WTC11 (cell line): ENCODE measurements around the gene PAWR.

Experiments used
- SMAD4 ChIP-seq: sonication (generic); formaldehyde crosslinking; IDR thresholded peaks from 2 replicates; pipeline ENCODE4 v1.8.0; 2022; ENCODE audit warnings: mild to moderate bottlenecking, missing genetic modification reagents
- TF ChIP-seq, protein P1 (sequence below): fragments of 200-600 bp; IDR thresholded peaks from 2 replicates; pipeline ENCODE4 v1.8.0; 2022; ENCODE audit warnings: antibody characterized with exemption
- TF ChIP-seq, protein P2 (sequence below): sonication (generic); formaldehyde crosslinking; IDR thresholded peaks from 2 replicates; pipeline ENCODE4 v1.8.1; 2022; ENCODE audit warnings: mild to moderate bottlenecking, moderate library complexity, missing genetic modification reagents
- TF ChIP-seq, protein P3 (sequence below): sonication (generic); formaldehyde crosslinking; IDR thresholded peaks from 2 replicates; pipeline ENCODE4 v1.8.1; 2022; ENCODE audit warnings: mild to moderate bottlenecking, missing genetic modification reagents, moderate library complexity, borderline replicate concordance
- TF ChIP-seq, protein P4 (sequence below): fragments of 250-450 bp; sonication (Bioruptor Pico); IDR thresholded peaks from 2 replicates; pipeline ENCODE4 v1.9.0; 2021; ENCODE audit warnings: moderate library complexity, mild to moderate bottlenecking, inconsistent platforms, borderline replicate concordance
- TF ChIP-seq, protein P5 (sequence below): sonication (generic); formaldehyde crosslinking; IDR thresholded peaks from 2 replicates; pipeline ENCODE4 v1.8.1; 2023; ENCODE audit warnings: mild to moderate bottlenecking, moderate library complexity, missing genetic modification reagents

DNA sequence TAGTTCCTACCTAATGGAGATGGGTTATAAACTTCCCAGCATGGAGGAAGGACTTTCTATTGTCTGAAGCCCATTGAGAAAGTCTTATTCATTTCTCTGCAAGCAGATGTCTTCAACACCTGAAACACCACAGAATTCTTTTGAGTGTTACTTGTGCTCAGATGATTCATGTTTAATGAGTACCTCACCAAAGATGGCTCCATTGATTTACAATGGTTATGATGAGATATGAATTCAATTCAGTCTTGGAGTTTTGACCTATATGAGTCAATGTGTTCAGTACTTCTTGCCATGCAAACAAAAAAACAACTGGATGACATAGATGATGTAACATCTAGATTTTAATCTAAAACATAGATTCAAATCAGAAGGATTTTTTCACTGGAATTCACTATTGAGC, 15.4 kb upstream of the PAWR start:
- TF ChIP-seq, protein P1, sequence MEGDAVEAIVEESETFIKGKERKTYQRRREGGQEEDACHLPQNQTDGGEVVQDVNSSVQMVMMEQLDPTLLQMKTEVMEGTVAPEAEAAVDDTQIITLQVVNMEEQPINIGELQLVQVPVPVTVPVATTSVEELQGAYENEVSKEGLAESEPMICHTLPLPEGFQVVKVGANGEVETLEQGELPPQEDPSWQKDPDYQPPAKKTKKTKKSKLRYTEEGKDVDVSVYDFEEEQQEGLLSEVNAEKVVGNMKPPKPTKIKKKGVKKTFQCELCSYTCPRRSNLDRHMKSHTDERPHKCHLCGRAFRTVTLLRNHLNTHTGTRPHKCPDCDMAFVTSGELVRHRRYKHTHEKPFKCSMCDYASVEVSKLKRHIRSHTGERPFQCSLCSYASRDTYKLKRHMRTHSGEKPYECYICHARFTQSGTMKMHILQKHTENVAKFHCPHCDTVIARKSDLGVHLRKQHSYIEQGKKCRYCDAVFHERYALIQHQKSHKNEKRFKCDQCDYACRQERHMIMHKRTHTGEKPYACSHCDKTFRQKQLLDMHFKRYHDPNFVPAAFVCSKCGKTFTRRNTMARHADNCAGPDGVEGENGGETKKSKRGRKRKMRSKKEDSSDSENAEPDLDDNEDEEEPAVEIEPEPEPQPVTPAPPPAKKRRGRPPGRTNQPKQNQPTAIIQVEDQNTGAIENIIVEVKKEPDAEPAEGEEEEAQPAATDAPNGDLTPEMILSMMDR: no peak
- TF ChIP-seq, protein P2, sequence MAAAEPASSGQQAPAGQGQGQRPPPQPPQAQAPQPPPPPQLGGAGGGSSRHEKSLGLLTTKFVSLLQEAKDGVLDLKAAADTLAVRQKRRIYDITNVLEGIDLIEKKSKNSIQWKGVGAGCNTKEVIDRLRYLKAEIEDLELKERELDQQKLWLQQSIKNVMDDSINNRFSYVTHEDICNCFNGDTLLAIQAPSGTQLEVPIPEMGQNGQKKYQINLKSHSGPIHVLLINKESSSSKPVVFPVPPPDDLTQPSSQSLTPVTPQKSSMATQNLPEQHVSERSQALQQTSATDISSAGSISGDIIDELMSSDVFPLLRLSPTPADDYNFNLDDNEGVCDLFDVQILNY (CRISPR knock-in tag): no peak
- TF ChIP-seq, protein P3, sequence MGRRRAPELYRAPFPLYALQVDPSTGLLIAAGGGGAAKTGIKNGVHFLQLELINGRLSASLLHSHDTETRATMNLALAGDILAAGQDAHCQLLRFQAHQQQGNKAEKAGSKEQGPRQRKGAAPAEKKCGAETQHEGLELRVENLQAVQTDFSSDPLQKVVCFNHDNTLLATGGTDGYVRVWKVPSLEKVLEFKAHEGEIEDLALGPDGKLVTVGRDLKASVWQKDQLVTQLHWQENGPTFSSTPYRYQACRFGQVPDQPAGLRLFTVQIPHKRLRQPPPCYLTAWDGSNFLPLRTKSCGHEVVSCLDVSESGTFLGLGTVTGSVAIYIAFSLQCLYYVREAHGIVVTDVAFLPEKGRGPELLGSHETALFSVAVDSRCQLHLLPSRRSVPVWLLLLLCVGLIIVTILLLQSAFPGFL (CRISPR knock-in tag): no peak
- TF ChIP-seq, protein P4, sequence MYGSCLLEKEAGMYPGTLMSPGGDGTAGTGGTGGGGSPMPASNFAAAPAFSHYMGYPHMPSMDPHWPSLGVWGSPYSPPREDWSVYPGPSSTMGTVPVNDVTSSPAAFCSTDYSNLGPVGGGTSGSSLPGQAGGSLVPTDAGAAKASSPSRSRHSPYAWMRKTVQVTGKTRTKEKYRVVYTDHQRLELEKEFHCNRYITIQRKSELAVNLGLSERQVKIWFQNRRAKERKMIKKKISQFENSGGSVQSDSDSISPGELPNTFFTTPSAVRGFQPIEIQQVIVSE (CRISPR knock-in tag): no peak
- TF ChIP-seq SMAD4 (CRISPR knock-in tag): no peak
- TF ChIP-seq, protein P5, sequence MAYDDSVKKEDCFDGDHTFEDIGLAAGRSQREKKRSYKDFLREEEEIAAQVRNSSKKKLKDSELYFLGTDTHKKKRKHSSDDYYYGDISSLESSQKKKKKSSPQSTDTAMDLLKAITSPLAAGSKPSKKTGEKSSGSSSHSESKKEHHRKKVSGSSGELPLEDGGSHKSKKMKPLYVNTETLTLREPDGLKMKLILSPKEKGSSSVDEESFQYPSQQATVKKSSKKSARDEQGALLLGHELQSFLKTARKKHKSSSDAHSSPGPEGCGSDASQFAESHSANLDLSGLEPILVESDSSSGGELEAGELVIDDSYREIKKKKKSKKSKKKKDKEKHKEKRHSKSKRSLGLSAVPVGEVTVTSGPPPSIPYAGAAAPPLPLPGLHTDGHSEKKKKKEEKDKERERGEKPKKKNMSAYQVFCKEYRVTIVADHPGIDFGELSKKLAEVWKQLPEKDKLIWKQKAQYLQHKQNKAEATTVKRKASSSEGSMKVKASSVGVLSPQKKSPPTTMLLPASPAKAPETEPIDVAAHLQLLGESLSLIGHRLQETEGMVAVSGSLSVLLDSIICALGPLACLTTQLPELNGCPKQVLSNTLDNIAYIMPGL (CRISPR knock-in tag): no peak
